HepG2 (cell line): ENCODE data around the gene RAD51D. TPM values are rescaled to one million over a fixed set of nuclear protein-coding genes. Genes with fewer than 3 reads are reported as not detected.
A peak's percentile ranks its signal among the peaks of the same experiment; 100 is the strongest.

Experiments
- HNRNPLL ChIP-seq: fragments of 200-400 bp; formaldehyde crosslinking; IDR thresholded peaks from 2 replicates; pipeline ENCODE4 v1.6.1; 2017; ENCODE audit warnings: mild to moderate bottlenecking, low read depth, low read length; ENCODE audit not compliant: poor library complexity, severe bottlenecking
- NR2F2 ChIP-seq: IDR thresholded peaks from 2 replicates; pipeline ENCODE4 v1.6.1; 2012; ENCODE audit warnings: low read depth, inconsistent platforms, borderline replicate concordance
- POLR2G ChIP-seq: fragments of 200-400 bp; formaldehyde crosslinking; IDR thresholded peaks from 2 replicates; pipeline ENCODE4 v1.6.1; 2018; ENCODE audit warnings: mild to moderate bottlenecking, low read depth, low read length, moderate library complexity
- TP53 ChIP-seq: sonication (generic); formaldehyde crosslinking; conservative IDR thresholded peaks from 2 replicates; pipeline ENCODE4 v1.4.0; 2020; ENCODE audit warnings: missing genetic modification reagents
- U2AF1 ChIP-seq: fragments of 200-400 bp; formaldehyde crosslinking; optimal IDR thresholded peaks from 2 replicates; pipeline ENCODE3; 2017; ENCODE audit warnings: mild to moderate bottlenecking, low read depth, low read length
- YEATS4 ChIP-seq: sonication (generic); formaldehyde crosslinking; IDR thresholded peaks from 2 replicates; pipeline ENCODE4 v1.4.0; 2020; ENCODE audit warnings: missing genetic modification reagents, borderline replicate concordance
- ZNF382 ChIP-seq: sonication (generic); formaldehyde crosslinking; IDR thresholded peaks from 2 replicates; pipeline ENCODE4 v1.5.0; 2020; ENCODE audit warnings: missing genetic modification reagents, mild to moderate bottlenecking, borderline replicate concordance
- ZNF577 ChIP-seq: sonication (generic); formaldehyde crosslinking; IDR thresholded peaks from 2 replicates; pipeline ENCODE4 v1.4.0; 2020; ENCODE audit warnings: mild to moderate bottlenecking, low read depth, missing genetic modification reagents, borderline replicate concordance
- ZNF790 ChIP-seq: sonication (generic); formaldehyde crosslinking; IDR thresholded peaks from 2 replicates; pipeline ENCODE4 v1.8.0; 2022; ENCODE audit warnings: missing genetic modification reagents, mild to moderate bottlenecking, borderline replicate concordance
- polyA plus RNA-seq, 8 experiments: library from polyadenylated mRNA; depleted of rRNA in 3 of 8; stranded (reverse) in 7 of 8; unstranded in 1 of 8; fragments of >200 nt; fragmentation: Illumina TruSeq in 4 of 8; extraction: Trizol in 4 of 8; gene quantifications; 2 replicates each; pipeline versions ENCODE4 v1.2.1 to v1.2.3, GENCODE V29; 2011 to 2016; ENCODE audit warnings: low read depth in 4 of 8, missing spikeins in 1 of 8, mixed read lengths in 1 of 8; ENCODE audit not compliant: insufficient read depth in 1 of 8
- total RNA-seq, 5 experiments: library from RNA; depleted of rRNA; stranded (reverse); fragments of >200 nt; fragmentation: Illumina TruSeq; extraction: Trizol; gene quantifications; 2 replicates each; pipeline ENCODE4 v1.2.3, GENCODE V29; 2016; ENCODE audit warnings: low read depth in 1 of 5
- TF ChIP-seq, protein P1 (sequence below): IDR thresholded peaks from 2 replicates; pipeline ENCODE4 v1.6.1; 2012; ENCODE audit warnings: inconsistent platforms
- TF ChIP-seq, protein P2 (sequence below): sonication (generic); formaldehyde crosslinking; IDR thresholded peaks from 2 replicates; pipeline ENCODE4 v1.5.1; 2020; ENCODE audit warnings: missing genetic modification reagents, mild to moderate bottlenecking, borderline replicate concordance
- TF ChIP-seq, protein P3 (sequence below): sonication (generic); formaldehyde crosslinking; IDR thresholded peaks from 2 replicates; pipeline ENCODE4 v1.8.1; 2023; ENCODE audit warnings: mild to moderate bottlenecking, missing genetic modification reagents, borderline replicate concordance
- TF ChIP-seq, protein P4 (sequence below): sonication (generic); formaldehyde crosslinking; IDR thresholded peaks from 2 replicates; pipeline ENCODE4 v1.4.0; 2020; ENCODE audit warnings: mild to moderate bottlenecking, low read depth, missing genetic modification reagents
- TF ChIP-seq, protein P5 (sequence below): sonication (generic); formaldehyde crosslinking; IDR thresholded peaks from 2 replicates; pipeline ENCODE4 v1.4.0; 2020; ENCODE audit warnings: missing genetic modification reagents, borderline replicate concordance
- TF ChIP-seq, protein P6 (sequence below): sonication (generic); formaldehyde crosslinking; IDR thresholded peaks from 2 replicates; pipeline ENCODE4 v1.4.0; 2020; ENCODE audit warnings: low read depth, mild to moderate bottlenecking, missing genetic modification reagents

The RAD51D gene
- total and polyA plus RNA-seq, 2 of the 13 experiments (the other 11 are each of a cell fraction or from before 2014, with no cell fraction given): 6.7 to 13.1 TPM

DNA sequence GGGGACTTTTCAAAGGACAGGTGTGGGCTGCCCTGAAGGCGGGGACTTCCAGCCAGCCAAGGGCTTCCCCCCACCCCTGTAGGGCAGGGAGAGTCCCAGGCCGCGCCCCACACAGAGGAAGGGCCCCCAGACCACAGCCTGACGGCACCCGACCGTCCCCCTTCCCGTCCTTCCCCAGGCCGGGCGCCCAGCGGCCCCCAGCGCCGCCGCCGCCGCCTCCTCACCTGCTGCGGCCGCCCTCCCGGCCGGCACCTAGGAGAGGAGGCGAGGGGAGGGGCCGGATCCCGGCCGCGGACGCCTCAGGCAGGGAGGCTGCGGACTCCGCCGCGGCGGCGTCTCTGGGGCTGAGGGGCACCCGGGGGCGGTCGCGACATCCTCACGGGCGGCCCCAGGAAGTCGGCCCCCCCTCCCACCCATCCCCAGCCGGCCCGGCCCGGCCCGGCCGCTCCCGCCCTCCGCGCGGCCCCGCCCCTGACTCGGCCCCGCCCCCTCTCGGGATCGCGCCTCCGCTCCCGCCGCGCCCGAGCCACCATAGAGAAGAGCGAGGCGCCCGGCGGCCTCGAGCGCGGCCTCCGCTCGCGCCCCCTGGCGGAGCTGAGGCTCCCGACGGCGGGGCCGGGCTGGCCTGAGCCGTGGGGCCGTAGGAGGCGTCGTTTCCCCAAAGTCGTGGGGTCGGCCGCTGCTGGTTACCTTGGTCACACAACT is 30.6 kb downstream of the RAD51D start (continued):
- TF ChIP-seq, protein P1, sequence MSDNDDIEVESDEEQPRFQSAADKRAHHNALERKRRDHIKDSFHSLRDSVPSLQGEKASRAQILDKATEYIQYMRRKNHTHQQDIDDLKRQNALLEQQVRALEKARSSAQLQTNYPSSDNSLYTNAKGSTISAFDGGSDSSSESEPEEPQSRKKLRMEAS: peak; percentile 55
- TF ChIP-seq ZNF577 (no peak), HNRNPLL (no peak), ZNF382 (CRISPR knock-in tag) (no peak), YEATS4 (peak; percentile 36; the same call in 1 of the 2 replicates), POLR2G (peak; percentile 34; the same call in 1 of the 2 replicates), NR2F2 (no peak), TP53 (CRISPR knock-in tag) (no peak), U2AF1 (no peak), ZNF790 (CRISPR knock-in tag) (no peak; the same call in 1 of the 2 replicates)
- TF ChIP-seq, protein P2, sequence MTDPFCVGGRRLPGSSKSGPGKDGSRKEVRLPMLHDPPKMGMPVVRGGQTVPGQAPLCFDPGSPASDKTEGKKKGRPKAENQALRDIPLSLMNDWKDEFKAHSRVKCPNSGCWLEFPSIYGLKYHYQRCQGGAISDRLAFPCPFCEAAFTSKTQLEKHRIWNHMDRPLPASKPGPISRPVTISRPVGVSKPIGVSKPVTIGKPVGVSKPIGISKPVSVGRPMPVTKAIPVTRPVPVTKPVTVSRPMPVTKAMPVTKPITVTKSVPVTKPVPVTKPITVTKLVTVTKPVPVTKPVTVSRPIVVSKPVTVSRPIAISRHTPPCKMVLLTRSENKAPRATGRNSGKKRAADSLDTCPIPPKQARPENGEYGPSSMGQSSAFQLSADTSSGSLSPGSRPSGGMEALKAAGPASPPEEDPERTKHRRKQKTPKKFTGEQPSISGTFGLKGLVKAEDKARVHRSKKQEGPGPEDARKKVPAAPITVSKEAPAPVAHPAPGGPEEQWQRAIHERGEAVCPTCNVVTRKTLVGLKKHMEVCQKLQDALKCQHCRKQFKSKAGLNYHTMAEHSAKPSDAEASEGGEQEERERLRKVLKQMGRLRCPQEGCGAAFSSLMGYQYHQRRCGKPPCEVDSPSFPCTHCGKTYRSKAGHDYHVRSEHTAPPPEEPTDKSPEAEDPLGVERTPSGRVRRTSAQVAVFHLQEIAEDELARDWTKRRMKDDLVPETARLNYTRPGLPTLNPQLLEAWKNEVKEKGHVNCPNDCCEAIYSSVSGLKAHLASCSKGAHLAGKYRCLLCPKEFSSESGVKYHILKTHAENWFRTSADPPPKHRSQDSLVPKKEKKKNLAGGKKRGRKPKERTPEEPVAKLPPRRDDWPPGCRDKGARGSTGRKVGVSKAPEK (CRISPR knock-in tag): no peak
- TF ChIP-seq, protein P3, sequence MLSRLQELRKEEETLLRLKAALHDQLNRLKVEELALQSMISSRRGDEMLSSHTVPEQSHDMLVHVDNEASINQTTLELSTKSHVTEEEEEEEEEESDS (CRISPR knock-in tag): no peak
- TF ChIP-seq, protein P4, sequence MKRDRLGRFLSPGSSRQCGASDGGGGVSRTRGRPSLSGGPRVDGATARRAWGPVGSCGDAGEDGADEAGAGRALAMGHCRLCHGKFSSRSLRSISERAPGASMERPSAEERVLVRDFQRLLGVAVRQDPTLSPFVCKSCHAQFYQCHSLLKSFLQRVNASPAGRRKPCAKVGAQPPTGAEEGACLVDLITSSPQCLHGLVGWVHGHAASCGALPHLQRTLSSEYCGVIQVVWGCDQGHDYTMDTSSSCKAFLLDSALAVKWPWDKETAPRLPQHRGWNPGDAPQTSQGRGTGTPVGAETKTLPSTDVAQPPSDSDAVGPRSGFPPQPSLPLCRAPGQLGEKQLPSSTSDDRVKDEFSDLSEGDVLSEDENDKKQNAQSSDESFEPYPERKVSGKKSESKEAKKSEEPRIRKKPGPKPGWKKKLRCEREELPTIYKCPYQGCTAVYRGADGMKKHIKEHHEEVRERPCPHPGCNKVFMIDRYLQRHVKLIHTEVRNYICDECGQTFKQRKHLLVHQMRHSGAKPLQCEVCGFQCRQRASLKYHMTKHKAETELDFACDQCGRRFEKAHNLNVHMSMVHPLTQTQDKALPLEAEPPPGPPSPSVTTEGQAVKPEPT: no peak
- TF ChIP-seq, protein P5, sequence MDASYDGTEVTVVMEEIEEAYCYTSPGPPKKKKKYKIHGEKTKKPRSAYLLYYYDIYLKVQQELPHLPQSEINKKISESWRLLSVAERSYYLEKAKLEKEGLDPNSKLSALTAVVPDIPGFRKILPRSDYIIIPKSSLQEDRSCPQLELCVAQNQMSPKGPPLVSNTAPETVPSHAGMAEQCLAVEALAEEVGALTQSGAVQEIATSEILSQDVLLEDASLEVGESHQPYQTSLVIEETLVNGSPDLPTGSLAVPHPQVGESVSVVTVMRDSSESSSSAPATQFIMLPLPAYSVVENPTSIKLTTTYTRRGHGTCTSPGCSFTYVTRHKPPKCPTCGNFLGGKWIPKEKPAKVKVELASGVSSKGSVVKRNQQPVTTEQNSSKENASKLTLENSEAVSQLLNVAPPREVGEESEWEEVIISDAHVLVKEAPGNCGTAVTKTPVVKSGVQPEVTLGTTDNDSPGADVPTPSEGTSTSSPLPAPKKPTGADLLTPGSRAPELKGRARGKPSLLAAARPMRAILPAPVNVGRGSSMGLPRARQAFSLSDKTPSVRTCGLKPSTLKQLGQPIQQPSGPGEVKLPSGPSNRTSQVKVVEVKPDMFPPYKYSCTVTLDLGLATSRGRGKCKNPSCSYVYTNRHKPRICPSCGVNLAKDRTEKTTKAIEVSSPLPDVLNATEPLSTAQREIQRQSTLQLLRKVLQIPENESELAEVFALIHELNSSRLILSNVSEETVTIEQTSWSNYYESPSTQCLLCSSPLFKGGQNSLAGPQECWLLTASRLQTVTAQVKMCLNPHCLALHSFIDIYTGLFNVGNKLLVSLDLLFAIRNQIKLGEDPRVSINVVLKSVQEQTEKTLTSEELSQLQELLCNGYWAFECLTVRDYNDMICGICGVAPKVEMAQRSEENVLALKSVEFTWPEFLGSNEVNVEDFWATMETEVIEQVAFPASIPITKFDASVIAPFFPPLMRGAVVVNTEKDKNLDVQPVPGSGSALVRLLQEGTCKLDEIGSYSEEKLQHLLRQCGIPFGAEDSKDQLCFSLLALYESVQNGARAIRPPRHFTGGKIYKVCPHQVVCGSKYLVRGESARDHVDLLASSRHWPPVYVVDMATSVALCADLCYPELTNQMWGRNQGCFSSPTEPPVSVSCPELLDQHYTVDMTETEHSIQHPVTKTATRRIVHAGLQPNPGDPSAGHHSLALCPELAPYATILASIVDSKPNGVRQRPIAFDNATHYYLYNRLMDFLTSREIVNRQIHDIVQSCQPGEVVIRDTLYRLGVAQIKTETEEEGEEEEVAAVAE (CRISPR knock-in tag): no peak
- TF ChIP-seq, protein P6, sequence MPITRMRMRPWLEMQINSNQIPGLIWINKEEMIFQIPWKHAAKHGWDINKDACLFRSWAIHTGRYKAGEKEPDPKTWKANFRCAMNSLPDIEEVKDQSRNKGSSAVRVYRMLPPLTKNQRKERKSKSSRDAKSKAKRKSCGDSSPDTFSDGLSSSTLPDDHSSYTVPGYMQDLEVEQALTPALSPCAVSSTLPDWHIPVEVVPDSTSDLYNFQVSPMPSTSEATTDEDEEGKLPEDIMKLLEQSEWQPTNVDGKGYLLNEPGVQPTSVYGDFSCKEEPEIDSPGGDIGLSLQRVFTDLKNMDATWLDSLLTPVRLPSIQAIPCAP: no peak
